Activated CD8-positive, alpha-beta memory T cell treated with anti-CD3 and anti-CD28 coated beads, Interleukin-2, amount 50 U/mL, for 4 hours (primary cell): ENCODE data around the gene EDC4.
"Not testable (repeated sequence)": the region's sequence is repeated elsewhere in the genome, so short reads cannot be mapped to it uniquely, and the experiment has no call there.

ENCODE experiments used
- DNase-seq: peaks from one replicate; pipeline ENCODE4 v3.0.0-alpha.2; 2020

The EDC4 gene

GRCh38 chr16:67847064-67847861, 25.6 kb upstream of the EDC4 start, which contains the start of gene CENPT:
Gene CENPT (minus strand): TSS chr16:67847693. CDS start chr16:67833859, 13,834 bp downstream.
- DNase-seq = no peak

GRCh38 chr16:67848118-67848517, 24.7 kb upstream of the EDC4 start:
- DNase-seq = no peak

- no peak for DNase-seq
These were observed 19.2 kb upstream of the EDC4 start for GRCh38 chr16:67853670-67854069.

- no peak for DNase-seq
These were observed 17.1 kb upstream of the EDC4 start for GRCh38 chr16:67855789-67856188.

- DNase-seq = no peak
These were observed 15.8 kb upstream of the EDC4 start for GRCh38 chr16:67856927-67857546.

- peak; percentile 31 for DNase-seq
These were observed 15.2 kb upstream of the EDC4 start for GRCh38 chr16:67857547-67858233.

GRCh38 chr16:67858500-67858899, 14.4 kb upstream of the EDC4 start:
- no peak for DNase-seq

GRCh38 chr16:67860589-67861398, 12.1 kb upstream of the EDC4 start:
- no peak for DNase-seq

GRCh38 chr16:67861877-67862276, 11.0 kb upstream of the EDC4 start:
- no peak for DNase-seq

GRCh38 chr16:67862623-67863583, 9.9 kb upstream of the EDC4 start:
- no peak for DNase-seq

GRCh38 chr16:67864044-67864443, 8.8 kb upstream of the EDC4 start:
- not testable (repeated sequence) for DNase-seq

- DNase-seq = no peak
These were observed 8.3 kb upstream of the EDC4 start for GRCh38 chr16:67864594-67864993.

- no peak for DNase-seq
These were observed 7.5 kb upstream of the EDC4 start for GRCh38 chr16:67865318-67865717.

- DNase-seq = no peak
These were observed 4.6 kb upstream of the EDC4 start for GRCh38 chr16:67868290-67868689.

- DNase-seq = no peak
These were observed 3.2 kb upstream of the EDC4 start for GRCh38 chr16:67869653-67870052.

GRCh38 chr16:67871256-67871655, 1.6 kb upstream of the EDC4 start:
- DNase-seq = no peak

GRCh38 chr16:67872131-67872630, 671 bp upstream of the EDC4 start:
- no peak for DNase-seq

GRCh38 chr16:67873435-67874370, 851 bp downstream of the EDC4 start:
- no peak for DNase-seq

- DNase-seq = no peak
These were observed 1.5 kb downstream of the EDC4 start for GRCh38 chr16:67874372-67874771.

- DNase-seq = no peak
These were observed 4.2 kb downstream of the EDC4 start for GRCh38 chr16:67877064-67877463.
